NCI-H187 treated with DMSO at 0.1 percent for 48 hours (cell line): ENCODE results near the gene A1BG.

Experiments used
- DNase-seq: peaks from one replicate; lab custom pipeline; 2025; lab: John Stamatoyannopoulos, UW

The A1BG gene, protein sequence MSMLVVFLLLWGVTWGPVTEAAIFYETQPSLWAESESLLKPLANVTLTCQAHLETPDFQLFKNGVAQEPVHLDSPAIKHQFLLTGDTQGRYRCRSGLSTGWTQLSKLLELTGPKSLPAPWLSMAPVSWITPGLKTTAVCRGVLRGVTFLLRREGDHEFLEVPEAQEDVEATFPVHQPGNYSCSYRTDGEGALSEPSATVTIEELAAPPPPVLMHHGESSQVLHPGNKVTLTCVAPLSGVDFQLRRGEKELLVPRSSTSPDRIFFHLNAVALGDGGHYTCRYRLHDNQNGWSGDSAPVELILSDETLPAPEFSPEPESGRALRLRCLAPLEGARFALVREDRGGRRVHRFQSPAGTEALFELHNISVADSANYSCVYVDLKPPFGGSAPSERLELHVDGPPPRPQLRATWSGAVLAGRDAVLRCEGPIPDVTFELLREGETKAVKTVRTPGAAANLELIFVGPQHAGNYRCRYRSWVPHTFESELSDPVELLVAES

DNA sequence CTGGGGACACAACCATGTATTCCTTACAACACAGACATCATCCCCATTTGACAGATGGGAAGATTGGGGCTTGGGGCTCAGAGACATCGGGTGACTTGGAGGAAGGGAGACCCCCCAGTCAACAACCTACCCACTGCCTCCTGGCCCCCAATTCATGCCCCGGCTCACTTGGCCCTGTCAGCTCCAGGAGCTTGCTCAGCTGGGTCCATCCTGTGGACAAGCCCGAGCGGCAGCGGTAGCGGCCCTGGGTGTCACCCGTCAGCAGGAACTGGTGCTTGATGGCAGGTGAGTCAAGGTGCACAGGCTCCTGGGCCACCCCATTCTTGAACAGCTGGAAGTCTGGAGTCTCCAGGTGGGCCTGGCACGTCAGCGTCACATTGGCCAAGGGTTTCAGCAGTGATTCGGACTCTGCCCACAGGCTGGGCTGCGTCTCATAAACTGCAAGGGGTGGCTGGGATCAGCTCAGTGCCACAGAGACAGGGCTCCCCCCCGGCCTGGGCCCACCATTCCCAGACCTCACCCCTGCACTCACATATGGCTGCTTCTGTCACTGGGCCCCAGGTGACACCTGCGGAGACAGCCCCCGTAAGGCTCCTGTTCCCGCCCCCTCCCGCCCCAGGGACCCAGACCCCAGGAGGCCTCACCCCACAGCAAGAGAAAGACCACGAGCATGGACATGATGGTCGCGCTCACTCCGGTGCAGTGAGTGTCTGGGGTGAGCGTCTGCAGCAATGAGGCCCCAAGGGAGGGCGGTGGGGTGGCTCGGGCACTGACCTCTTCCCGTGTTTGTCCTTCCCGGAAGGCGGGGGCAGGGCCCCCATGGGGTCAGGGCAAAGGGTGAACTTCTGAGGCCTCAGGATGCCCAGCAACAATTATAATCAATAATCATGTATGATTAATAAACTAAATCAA lies at the start of gene A1BG:
TSS of gene A1BG (minus strand) at position 733 of the 912 bp plus-strand sequence. CDS start at position 678, 55 bp downstream.
- no peak for DNase-seq

DNA sequence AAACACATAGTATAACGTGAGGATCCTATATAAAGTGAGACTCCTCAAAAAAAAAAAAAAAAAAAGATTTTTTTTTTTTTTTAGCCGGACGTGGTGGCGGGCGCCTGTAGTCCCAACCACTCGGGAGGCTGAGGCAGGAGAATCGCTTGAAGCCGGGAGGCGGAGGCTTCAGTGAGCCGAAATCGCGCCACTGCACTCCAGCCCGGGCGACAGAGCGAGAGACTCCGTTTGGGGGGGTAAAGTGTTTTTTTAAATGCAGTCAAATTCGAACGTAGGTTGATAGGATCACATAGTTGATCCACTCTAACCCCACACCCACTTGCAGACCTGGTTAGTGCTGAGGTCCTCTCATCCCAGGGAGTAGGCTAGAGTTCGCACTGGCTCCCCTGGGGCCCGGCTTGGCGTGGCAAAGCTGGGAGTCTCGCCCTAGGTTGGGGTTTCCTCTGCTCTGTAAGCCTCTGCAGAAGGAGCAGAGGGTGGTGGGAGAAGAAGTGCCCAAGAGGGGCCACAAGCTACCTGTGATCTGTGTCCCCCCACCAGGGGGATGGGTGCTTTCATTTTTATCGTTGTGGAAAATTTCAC lies 48.6 kb upstream of the A1BG start:
- DNase-seq = no peak

DNA sequence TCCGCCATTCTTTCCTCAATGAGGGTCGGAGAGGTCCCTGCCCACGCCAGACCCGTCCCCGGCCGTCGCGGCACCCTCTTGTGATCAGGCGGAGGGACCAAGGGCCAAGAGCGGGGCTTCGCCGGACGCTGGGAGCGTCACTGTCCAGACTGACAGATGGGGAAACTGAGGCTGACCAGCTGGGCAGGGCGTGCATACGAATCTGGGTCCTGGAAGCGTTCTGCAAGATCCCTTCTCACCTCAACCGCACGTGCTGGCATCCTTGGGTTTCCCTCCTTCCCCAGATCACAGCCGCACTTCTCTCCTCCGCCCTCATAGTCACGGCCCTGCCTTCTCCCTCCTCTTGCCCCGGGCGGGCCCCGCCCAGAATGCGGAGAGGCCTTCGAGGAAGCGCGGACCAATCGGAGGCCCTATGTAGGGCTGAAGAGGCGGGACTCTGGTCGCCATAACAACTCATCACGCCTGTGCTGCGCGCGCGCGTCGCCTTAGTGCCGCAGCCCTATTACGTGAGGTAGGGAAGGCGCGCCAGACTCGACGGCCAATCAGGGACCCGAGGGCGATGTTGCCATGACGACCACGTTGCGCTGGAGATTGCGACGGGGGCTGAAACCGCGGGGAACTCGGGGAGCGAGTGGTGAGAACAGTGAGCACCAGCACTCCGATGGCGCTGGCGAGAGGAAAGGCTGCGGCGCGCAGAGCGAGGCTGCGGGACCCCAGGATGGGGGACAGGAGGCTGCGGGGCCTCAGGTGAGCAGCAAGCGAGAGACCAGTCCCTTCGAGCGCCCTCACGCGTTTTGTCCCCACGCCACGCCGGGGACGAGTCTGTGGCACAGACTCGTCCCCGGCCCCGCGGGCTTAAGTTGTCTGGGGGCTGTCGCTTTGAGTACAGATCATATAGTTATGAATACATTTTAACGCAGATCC lies 47.9 kb upstream of the A1BG start:
- peak; percentile 92 for DNase-seq

DNA sequence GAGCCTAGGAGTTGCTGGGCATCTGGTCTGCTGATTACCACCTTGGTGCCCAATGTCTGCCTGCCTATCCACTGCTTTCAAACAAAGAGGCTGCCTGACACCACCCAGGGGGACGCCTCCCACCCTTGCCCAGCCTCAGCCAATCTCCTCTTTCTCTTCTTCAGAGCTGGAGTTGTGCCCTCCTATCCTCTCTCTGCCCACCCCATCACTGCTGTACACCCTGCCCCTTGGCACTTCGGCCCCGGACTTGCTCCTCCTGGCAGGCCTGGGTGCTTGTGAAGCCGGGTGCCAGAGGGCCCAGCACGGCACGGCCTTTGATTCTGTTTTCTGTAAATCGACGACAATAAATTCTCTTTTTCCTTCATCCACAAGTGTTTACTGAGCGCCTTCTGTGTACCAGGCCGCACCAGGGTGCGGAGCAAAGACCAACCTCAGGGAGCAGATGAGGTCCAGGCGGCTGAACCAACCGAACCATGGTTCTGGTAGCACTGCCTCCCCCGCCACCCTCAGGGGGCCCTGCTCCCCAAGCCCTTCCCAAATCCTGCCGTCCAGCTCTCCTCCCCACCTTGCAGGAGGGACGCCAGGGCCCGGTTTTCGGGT lies 47.1 kb upstream of the A1BG start:
- no peak for DNase-seq

DNA sequence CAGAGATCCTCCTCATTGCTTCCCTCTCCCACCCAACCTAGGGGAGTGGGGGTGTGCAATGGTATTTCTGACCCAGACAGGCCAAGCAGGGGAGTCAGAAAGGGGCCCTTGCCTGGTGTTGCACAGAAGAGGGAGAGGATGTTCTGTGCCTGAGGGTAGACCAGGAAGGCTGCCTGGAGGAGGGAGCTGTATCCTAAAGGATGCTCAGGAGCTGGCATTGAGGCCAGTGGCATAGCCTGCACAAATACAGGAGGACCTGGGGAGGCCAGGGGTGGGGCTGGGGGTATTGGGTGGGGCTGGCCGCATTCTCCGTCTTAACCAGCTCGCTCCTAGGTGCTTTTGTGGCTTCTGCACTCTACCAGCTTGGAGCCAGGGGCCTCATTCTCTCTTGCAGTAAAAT lies 46.6 kb upstream of the A1BG start:
- DNase-seq = no peak

DNA sequence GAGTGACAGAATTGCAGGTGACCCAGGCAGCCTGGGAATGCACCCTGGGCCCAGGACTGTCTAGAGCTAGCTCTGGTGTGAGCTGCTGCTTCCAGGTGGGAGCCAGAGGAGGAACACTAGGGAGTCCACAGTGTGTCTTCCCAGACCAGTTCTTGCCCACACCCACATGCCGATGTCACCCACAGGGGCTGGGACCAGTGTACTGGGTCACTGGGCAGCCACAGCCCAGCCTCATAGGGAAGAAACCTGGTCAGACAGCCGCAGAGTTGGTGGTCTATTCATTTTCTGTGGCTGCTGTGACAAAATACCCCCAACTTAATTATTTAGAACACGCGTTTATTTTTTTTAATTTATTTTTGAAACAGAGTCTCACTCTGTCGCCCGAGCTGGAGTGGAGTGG lies 45.3 kb upstream of the A1BG start:
- no peak for DNase-seq

DNA sequence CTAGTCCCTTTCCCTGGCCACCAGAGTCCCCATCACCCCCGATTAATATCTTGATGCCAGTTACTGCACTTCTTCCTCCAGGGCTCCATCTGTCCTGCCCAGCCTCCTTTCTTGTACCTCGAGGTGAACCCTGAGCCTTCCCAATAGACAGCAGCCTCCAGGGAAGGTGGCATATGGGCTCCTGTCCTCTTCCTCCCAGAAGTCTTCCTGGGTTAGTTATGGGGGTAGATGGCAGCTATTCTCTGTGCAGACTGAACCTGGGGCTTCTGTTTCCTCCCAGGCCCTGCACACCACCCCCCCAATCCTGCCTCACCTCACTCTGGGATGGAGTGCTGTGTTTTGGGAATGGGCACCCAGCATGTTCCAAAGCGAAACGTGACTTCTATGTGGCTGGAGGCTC lies 44.8 kb upstream of the A1BG start:
- no peak for DNase-seq

DNA sequence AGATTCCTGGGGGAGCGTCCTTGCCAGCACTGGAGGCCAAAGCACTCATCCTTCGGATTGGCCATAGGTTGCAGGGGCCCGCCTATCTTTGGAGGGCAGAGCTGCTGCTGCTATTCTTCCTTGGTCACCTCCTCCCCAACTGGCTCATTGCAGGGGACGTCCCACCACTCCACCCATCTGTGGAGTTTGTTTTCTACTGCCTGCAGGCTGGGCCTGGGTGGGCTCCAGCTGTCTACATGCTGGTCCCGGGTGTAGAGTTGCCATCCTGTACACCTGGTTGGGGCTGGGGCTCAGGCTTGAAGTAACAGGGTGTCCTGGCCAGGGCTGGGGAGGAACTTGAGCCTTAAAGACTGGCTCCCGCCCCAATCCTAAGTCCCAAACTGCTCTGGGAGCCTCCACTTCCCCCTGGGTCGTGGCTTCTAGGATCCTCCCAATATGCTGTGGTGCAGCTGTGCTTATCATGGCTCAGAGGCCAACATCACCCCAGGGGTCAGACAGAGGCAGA lies 44.3 kb upstream of the A1BG start:
- no peak for DNase-seq

DNA sequence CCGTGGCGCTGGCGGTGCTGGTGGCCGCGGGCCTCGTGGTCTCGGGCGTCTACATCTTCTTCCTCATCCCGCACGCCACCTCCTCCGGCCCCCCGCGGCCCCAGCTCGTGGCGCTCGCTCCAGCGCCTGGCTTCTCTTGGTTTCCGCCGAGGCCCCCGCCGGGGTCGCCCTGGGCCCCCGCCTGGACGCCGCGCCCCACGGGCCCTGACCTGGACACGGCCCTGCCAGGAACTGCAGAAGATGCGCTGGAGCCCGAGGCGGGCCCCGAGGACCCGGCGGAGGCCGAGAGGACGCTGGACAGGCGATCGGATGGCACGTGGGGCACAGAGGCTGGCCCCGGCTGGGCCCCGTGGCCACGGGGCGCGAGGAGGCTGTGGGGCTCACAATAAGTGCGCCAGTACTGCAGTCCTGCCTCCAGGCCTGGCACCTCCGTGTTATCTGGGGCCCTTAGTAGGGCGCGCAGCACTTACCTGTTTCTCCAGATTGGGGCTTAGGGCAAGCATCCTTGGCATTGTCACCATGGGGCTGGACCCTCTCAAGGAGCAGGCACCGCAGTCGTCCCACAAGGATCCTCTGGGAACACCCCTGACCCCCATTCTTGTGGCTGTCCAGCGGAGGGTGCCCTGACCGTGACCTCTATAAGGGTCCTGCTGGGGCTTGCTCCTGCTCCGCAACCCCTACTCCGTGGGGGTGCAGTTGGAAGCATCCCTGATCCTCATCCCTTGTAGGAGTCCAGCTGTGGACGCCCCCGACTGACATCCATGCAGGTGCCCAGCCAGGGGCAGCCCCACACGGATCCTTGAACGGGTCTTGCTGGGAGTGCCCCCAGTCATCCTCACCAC lies 43.6 kb upstream of the A1BG start:
- DNase-seq = no peak

DNA sequence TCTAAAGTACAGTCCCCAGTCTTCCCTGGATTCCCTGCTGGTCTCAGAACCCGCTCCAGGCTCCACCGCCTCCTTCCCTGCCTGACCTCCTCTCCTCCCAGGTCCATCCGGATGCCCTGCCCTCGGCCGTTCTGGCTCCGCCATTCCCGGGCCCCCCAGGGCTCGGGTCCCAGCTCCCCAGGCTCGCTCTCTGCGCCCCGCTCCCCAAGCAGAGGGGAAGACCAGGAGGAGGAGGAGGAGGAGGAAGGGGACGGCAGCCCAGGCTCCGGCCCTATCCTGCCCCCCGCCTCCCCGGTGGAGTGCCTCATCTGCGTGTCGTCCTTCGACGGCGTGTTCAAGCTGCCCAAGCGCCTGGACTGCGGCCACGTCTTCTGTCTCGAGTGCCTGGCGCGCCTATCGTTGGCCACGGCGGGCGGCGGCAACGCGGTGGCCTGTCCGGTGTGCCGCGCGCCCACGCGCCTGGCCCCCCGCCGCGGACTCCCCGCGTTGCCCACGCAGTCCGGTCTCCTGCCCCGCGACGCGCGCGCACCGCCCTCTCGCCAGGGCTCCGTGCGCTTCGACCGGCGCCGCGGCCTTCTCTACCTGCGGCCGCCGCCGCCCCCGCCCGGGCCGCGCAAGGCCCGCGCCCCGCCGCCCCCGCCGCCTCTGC lies 42.8 kb upstream of the A1BG start:
- no peak for DNase-seq

DNA sequence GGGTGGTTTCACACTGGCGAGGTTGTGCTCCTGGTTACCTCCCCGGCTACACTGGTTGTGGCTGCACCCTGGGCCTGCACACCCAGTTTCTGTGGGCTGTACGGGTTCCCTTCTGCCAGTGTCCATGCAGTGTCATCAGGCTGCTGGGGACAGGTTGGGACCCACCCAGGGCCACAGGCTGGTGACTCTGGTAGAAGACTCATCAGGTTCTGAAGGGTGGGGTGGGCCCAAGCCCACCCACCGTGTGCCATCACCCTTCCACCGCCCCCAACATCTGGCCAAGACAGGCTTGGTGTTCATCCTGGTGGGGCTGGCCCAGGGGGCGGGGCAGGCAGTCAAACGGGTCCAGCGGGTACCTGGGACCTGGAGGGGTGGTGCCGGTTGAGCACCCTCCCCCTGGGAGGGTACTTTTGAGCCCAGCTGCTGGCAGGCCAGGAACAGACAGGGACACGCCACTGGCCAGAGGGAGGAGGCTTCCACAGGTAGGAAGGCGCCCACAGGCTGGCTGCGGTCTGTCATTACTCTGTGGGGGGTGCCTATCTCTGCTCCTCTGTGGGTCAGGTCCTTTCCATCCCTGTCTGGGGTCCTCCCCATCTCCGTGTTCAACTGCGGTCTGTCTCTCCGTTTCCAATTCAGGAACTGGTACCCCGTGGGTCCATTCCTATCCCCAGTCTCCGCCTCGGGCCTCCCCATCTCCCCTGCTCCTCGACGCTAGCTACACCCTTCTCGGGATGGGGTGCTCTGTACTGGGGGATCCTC lies 42.1 kb upstream of the A1BG start, which contains the start of gene RNF225:
TSS of gene RNF225 (plus strand) at position 437 of the 759 bp plus-strand sequence. CDS start 434 bp downstream, outside the sequence.
- no peak for DNase-seq

DNA sequence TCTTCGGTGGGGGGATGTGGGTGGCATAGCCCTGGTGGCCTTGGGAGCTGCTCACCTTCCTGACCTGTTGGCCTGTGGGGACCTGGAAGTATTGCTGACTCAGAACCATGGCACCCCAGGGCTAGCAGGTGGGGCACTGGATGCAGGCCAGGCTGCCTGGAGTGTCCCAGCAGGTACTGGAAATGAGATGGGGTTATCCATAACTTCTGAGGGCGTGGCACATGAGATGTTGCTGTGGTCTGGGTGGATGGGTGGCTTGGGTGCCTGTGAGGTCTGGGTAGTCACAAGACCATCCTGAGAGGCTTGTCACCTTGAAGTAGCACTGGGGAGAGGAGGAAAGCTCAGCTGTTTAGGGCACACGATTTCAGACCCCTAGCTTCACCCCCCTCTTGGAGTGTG lies 41.5 kb upstream of the A1BG start:
- no peak for DNase-seq

DNA sequence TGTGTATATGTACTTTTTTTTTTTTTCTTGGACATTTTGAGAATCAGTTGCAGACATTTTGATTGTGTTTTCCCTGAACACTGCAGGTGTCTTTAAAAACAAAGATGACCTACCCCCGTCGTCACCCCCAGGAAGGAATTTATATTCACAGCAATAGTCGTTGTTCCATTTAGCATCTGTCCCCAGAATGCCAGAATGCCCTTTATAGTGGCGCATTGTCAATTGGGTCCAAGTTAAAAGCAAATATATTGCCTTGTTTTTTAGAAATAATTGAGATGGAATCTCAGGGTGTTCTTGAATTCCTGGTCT lies 40.4 kb upstream of the A1BG start:
- DNase-seq = no peak

DNA sequence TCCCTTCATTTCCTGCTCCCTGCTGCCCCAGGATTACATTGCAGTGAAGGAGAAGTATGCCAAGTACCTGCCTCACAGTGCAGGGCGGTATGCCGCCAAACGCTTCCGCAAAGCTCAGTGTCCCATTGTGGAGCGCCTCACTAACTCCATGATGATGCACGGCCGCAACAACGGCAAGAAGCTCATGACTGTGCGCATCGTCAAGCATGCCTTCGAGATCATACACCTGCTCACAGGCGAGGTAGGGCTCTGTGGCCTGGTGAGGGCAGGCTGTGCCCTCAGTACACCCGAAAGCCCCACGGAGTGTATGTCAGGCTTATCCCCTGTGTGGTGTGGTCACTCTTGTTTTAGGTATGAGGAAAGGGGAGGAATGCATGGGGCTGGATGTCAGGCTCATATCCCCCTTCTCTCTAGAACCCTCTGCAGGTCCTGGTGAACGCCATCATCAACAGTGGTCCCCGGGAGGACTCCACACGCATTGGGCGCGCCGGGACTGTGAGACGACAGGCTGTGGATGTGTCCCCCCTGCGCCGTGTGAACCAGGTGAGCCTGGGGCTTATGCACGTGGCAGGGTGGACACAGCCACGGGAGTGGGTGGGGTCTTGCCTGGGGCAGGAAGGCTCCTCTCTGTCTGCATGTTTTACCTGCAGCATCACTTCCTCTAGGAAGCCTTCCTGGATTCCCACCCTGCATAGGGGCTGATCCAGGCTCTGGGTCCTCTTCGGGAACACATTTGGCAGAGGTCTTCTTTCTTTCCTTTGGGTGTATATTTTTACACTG lies 39.8 kb upstream of the A1BG start:
- DNase-seq = no peak

DNA sequence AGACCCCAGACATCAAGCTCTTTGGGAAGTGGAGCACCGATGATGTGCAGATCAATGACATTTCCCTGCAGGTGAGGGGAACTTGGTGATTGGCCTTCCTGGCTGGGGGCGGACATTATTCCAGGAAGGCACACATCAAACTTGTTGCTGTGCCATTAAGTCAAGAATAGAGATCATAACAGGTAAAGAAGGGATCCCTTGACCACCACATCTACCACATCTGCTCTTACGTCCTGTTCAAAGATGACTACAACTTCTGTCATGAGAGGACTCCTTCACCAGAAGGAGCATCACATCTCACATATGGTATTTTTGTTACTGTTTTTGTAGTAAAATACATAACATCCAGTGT lies 34.9 kb upstream of the A1BG start:
- no peak for DNase-seq

DNA sequence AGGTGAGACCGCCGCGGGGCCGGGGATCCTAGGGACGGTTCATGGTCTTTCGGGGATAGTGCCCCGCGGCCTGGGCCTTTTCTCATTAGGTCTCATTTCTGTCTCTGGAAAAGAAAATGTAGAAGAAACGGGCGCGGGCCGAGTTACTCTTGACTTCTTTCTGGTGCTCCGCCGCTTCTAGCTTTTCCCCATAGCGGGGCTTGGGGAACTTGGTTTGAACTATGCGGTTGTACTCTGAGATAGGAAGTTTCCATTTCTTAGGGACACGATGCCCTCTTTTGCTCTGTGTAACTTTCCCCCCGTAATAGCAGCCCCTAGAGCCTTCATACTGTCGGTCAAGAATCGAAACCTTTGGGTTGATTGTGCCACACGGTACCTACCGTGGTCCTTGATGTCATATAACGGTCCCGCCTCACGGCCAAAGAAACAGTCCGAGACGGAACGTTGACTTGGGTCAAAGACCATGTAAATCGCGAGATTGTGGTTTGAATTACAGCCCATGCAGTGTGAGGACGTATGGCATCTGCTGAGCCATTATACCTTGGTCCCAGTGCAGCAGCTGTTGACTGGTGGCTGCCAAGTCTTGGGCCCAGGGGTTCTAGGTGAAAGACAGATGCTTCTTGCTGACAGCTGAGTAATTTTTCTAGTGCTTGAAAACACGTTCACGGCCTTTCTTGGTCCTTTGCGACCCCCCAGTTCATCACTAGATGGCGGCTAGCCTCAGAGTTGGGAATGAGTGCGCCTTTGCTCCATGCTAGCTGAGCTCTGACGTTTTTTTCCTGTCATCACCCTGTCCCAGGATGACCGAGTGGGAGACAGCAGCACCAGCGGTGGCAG lies 34.3 kb upstream of the A1BG start:
- no peak for DNase-seq
